Activated T-cell treated with anti-CD3 and anti-CD28 coated beads, Interleukin-2, amount 50 U/mL, for 24 hours (primary cell): Measurements from ENCODE around the gene NBEA.

Source experiments
- DNase-seq: peaks from one replicate; pipeline ENCODE4 v3.0.0-alpha.2; 2020
- H3K27ac Mint-ChIP-seq: 2 replicates; pipeline ENCODE4 v1.8.0; 2020; ENCODE audit warnings: mild to moderate bottlenecking, mixed read lengths
- H3K27me3 Mint-ChIP-seq: 2 replicates; pipeline ENCODE4 v1.8.0; 2020; ENCODE audit warnings: mixed read lengths
- H3K36me3 Mint-ChIP-seq: 2 replicates; pipeline ENCODE4 v1.8.0; 2020; ENCODE audit warnings: low read depth, mixed read lengths
- H3K4me1 Mint-ChIP-seq: 2 replicates; pipeline ENCODE4 v1.8.0; 2020; ENCODE audit warnings: low read depth, mixed read lengths
- H3K4me3 Mint-ChIP-seq: 2 replicates; pipeline ENCODE4 v1.8.0; 2020; ENCODE audit warnings: mild to moderate bottlenecking, moderate library complexity, mixed read lengths
- H3K9me3 Mint-ChIP-seq: 2 replicates; pipeline ENCODE4 v1.8.0; 2020; ENCODE audit warnings: mixed read lengths

Gene NBEA

GRCh38 chr13:35595181-35595580 lies 653.1 kb downstream of the NBEA start:
- no peaks in the 10 kb centered on the region for H3K4me1 Mint-ChIP-seq
- no peak overlapping the region for H3K4me3 Mint-ChIP-seq
- no peaks in the 10 kb centered on the region for H3K27me3 Mint-ChIP-seq
- DNase-seq, result no peak
- H3K9me3 Mint-ChIP-seq, result no peaks in the 10 kb centered on the region
- H3K27ac Mint-ChIP-seq, result no peak overlapping the region
- H3K36me3 Mint-ChIP-seq, result no peaks in the 10 kb centered on the region

GRCh38 chr13:35596321-35597030 lies 654.4 kb downstream of the NBEA start:
- H3K27ac Mint-ChIP-seq, result no peak overlapping the region
- H3K27me3 Mint-ChIP-seq, result no peaks in the 10 kb centered on the region
- H3K9me3 Mint-ChIP-seq, result no peaks in the 10 kb centered on the region
- no peak for DNase-seq
- no peaks in the 10 kb centered on the region for H3K4me1 Mint-ChIP-seq
- H3K36me3 Mint-ChIP-seq, result no peaks in the 10 kb centered on the region
- no peak overlapping the region for H3K4me3 Mint-ChIP-seq

DNA sequence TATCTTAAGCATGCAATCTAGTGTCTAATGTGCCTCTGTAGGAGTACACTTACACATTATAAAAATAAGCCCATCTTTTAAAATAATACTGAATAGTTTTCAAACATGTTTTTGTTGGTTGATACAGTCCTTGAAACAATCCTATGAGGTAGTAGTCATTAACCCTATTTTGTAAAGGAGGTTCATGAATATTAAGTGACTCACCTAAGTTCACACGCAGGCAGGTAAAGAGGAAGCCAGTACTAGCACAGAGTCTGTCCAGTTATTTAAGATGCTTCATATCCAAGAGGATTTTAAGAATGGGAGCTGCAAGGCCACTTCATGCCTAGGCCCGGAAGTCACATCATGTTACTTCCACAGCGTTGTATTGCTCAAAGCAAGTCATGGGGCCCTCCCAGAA lies 655.4 kb downstream of the NBEA start:
- no peaks in the 10 kb centered on the region for H3K36me3 Mint-ChIP-seq
- DNase-seq, result no peak
- no peak overlapping the region for H3K4me3 Mint-ChIP-seq
- H3K27ac Mint-ChIP-seq, result no peak overlapping the region
- no peaks in the 10 kb centered on the region for H3K27me3 Mint-ChIP-seq
- H3K4me1 Mint-ChIP-seq, result no peaks in the 10 kb centered on the region
- no peaks in the 10 kb centered on the region for H3K9me3 Mint-ChIP-seq

DNA sequence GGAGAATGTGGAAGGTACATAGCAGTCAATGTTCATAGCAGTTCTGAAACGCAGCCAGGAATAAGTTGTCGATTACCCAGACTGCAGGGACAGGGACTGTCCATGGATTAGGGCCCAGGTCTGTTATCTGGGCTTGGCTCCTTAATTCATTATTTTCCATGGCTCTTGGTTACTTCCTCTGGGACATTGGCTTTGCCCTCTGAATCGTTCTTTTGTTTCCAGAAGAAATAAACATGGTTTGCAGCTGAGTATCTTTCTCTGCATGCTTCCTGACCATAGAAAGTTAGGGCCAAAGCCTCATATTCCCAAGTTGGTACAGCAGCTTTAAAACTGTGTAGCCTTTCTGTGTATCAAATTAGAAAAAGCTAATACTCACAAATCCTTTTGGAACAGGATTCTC lies 656.2 kb downstream of the NBEA start:
- H3K27ac Mint-ChIP-seq, result no peak overlapping the region
- no peaks in the 10 kb centered on the region for H3K27me3 Mint-ChIP-seq
- H3K36me3 Mint-ChIP-seq, result no peaks in the 10 kb centered on the region
- no peaks in the 10 kb centered on the region for H3K9me3 Mint-ChIP-seq
- no peak overlapping the region for H3K4me3 Mint-ChIP-seq
- no peak for DNase-seq
- no peaks in the 10 kb centered on the region for H3K4me1 Mint-ChIP-seq

DNA sequence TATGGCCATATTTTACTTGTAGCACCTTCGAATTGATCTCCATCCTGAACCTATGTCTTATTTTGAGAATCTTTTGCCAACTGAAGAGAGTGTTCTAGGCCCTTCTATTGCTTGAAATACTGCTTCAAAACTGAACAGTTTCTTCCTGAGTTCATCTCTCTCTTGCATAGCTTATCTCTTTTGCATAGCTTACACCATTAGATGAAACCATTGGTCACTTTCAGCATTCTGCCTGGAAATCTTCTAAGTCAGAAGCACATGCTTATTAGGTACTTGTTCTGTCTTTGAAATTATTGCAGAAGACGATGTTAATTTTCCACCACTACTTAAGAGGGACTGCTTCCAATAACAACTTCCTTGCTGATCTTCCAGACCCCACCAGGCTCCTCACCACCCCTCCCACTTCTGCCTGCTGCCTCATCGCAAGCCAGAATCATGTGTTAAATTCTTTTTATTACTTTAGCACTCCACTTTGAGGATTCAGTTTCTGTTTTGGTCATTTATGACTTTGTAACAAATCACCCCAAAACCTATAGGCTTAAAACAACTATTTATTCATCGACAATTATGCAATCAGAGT lies 656.8 kb downstream of the NBEA start:
- DNase-seq, result no peak
- no peaks in the 10 kb centered on the region for H3K36me3 Mint-ChIP-seq

DNA sequence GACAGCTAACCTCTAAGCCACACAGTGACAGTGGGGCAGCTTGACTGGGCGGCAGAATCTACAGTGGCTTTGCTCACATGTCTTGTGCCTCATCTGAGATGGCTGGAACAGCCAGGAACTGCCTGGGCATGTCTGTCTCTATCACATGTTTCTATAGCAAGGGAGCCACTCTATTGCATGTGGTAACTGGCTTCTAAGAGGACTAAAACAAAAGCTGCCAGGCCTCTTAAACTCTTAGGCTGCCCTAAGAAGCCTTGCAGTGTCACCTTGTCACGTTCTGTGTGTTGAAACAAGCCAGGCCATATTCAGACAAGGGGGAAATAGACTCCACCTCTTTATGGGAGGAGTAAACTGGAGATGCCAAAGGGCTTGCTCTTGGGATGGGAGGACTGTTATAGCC lies 657.3 kb downstream of the NBEA start:
- no peaks in the 10 kb centered on the region for H3K27me3 Mint-ChIP-seq
- no peaks in the 10 kb centered on the region for H3K4me1 Mint-ChIP-seq
- H3K36me3 Mint-ChIP-seq, result no peaks in the 10 kb centered on the region
- no peak for DNase-seq
- H3K9me3 Mint-ChIP-seq, result no peaks in the 10 kb centered on the region
- no peak overlapping the region for H3K4me3 Mint-ChIP-seq
- H3K27ac Mint-ChIP-seq, result no peak overlapping the region

More for the DNA sequence above, 656.8 kb downstream of the NBEA start:
- Mint-ChIP-seq H3K4me3 (no peak overlapping the region), H3K4me1 (no peaks in the 10 kb centered on the region), H3K9me3 (no peaks in the 10 kb centered on the region), H3K27ac (no peak overlapping the region), H3K27me3 (no peaks in the 10 kb centered on the region)

GRCh38 chr13:35600137-35600536 lies 658.1 kb downstream of the NBEA start:
- no peak for DNase-seq
- Mint-ChIP-seq H3K36me3 (no peaks in the 10 kb centered on the region), H3K9me3 (no peaks in the 10 kb centered on the region), H3K4me3 (no peak overlapping the region), H3K4me1 (no peaks in the 10 kb centered on the region), H3K27me3 (no peaks in the 10 kb centered on the region), H3K27ac (no peak overlapping the region)

- Mint-ChIP-seq H3K27me3 (no peaks in the 10 kb centered on the region), H3K27ac (no peak overlapping the region), H3K36me3 (no peaks in the 10 kb centered on the region), H3K4me3 (no peak overlapping the region), H3K4me1 (no peaks in the 10 kb centered on the region), H3K9me3 (no peaks in the 10 kb centered on the region)
- DNase-seq, result no peak
Observed at GRCh38 chr13:35603593-35604285, 661.7 kb downstream of the NBEA start.

- Mint-ChIP-seq H3K36me3 (no peaks in the 10 kb centered on the region), H3K4me3 (no peak overlapping the region), H3K9me3 (no peaks in the 10 kb centered on the region), H3K4me1 (no peaks in the 10 kb centered on the region), H3K27ac (no peak overlapping the region), H3K27me3 (no peaks in the 10 kb centered on the region)
- DNase-seq, result no peak
Observed at GRCh38 chr13:35614666-35615065, 672.6 kb downstream of the NBEA start.

- no peaks in the 10 kb centered on the region for H3K9me3 Mint-ChIP-seq
- no peaks in the 10 kb centered on the region for H3K27me3 Mint-ChIP-seq
- DNase-seq, result no peak
- peaks cover 3% of the 10 kb centered on the region for H3K4me1 Mint-ChIP-seq
- H3K36me3 Mint-ChIP-seq, result no peaks in the 10 kb centered on the region
- no peak overlapping the region for H3K4me3 Mint-ChIP-seq
- no peak overlapping the region for H3K27ac Mint-ChIP-seq
Observed at GRCh38 chr13:35617420-35617819, 675.4 kb downstream of the NBEA start.

DNA sequence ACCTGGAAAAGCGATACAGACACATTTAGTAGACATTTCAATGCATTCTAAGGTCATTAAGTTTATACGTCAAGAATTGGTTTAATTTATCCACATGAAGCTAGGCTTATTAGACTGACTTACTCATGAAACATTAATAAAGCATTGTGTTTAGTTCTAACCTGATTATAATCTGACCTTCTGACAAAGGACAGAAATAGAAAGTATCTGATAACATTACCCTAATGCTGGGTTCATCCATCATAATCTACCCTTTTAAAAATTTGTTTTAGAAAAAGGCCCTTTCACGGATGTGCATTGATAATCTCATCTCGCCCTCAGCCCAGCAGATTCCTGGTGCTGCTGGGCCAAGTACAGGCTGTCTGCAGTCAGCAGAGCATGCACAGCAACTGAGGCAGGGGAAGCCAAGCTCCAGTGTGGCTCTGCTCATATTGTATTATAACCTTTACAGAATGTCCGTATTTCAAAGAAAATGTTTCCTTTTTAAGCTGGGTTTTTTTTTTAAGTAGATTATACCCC lies 676.6 kb downstream of the NBEA start:
- Mint-ChIP-seq H3K27me3 (no peaks in the 10 kb centered on the region), H3K27ac (no peak overlapping the region), H3K9me3 (no peaks in the 10 kb centered on the region), H3K4me3 (no peak overlapping the region), H3K36me3 (no peaks in the 10 kb centered on the region), H3K4me1 (peaks cover 3% of the 10 kb centered on the region)
- no peak for DNase-seq

DNA sequence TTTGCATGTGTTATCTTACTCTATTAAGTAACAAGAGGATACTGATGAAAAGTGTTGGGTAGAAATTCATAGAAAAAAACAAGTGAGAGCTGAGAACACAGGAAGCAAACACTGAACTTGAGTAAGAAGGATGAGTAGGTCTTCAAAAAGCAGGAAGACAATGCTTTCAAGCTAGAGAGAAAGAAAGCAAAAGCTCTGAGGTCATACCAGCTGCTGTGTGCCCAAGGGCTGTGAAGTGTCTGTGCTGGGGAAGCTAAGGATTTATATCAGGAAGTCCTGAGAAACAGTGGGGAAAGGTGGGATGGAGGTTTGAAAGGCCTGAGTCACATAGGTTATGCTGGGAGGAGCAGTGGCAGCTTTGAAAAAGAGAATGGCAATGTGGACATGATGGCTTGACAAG lies 679.9 kb downstream of the NBEA start:
- Mint-ChIP-seq H3K27ac (peak overlapping the region; percentile 8), H3K36me3 (no peaks in the 10 kb centered on the region), H3K4me3 (no peak overlapping the region)

GRCh38 chr13:35629026-35629425 lies 687.0 kb downstream of the NBEA start:
- no peaks in the 10 kb centered on the region for H3K4me1 Mint-ChIP-seq
- H3K27ac Mint-ChIP-seq, result no peak overlapping the region
- no peaks in the 10 kb centered on the region for H3K27me3 Mint-ChIP-seq
- no peak overlapping the region for H3K4me3 Mint-ChIP-seq
- no peaks in the 10 kb centered on the region for H3K36me3 Mint-ChIP-seq
- DNase-seq, result no peak
- H3K9me3 Mint-ChIP-seq, result no peaks in the 10 kb centered on the region

More for the DNA sequence above, 679.9 kb downstream of the NBEA start:
- Mint-ChIP-seq H3K9me3 (no peaks in the 10 kb centered on the region), H3K4me1 (peaks cover 3% of the 10 kb centered on the region), H3K27me3 (no peaks in the 10 kb centered on the region)
- no peak for DNase-seq

- H3K9me3 Mint-ChIP-seq, result no peaks in the 10 kb centered on the region
- no peaks in the 10 kb centered on the region for H3K36me3 Mint-ChIP-seq
- no peak overlapping the region for H3K27ac Mint-ChIP-seq
- H3K4me1 Mint-ChIP-seq, result no peaks in the 10 kb centered on the region
- no peak overlapping the region for H3K4me3 Mint-ChIP-seq
- H3K27me3 Mint-ChIP-seq, result no peaks in the 10 kb centered on the region
- DNase-seq, result no peak
Observed at GRCh38 chr13:35630551-35631275, 688.6 kb downstream of the NBEA start.
